SU-DHL-6 (cell line): Measurements from ENCODE around the gene ROCK2.

ENCODE experiments used
- H2AFZ ChIP-seq: fragments of 200-600 bp; sonication (generic); 2 replicates; pipeline ENCODE4 v1.6.1; 2014; ENCODE audit warnings: low read depth, mild to moderate bottlenecking, moderate library complexity, mixed read lengths, antibody characterized with exemption, low read length; ENCODE audit not compliant: severe bottlenecking
- H3F3A ChIP-seq: fragments of 200-600 bp; shearing (Covaris generic); 2 replicates; pipeline ENCODE4 v1.6.0; 2016; ENCODE audit warnings: antibody characterized with exemption, mild to moderate bottlenecking; ENCODE audit not compliant: insufficient read depth
- H3K27ac ChIP-seq: fragments of 200-600 bp; sonication (generic); 2 replicates; pipeline ENCODE4 v1.5.1; 2016; ENCODE audit warnings: low read depth, mild to moderate bottlenecking, low read length, moderate library complexity, mixed read lengths
- H3K27me3 ChIP-seq: fragments of 200-600 bp; sonication (generic), shearing (Covaris generic); 2 replicates; pipeline ENCODE4 v1.6.0; 2014; ENCODE audit warnings: mild to moderate bottlenecking, low read length
- H3K36me3 ChIP-seq: fragments of 200-600 bp; sonication (generic); 2 replicates; pipeline ENCODE4 v1.6.1; 2014; ENCODE audit warnings: mild to moderate bottlenecking, low read length, mixed read lengths
- H3K4me2 ChIP-seq: fragments of 300-600, 200-600 bp; shearing (Covaris generic), sonication (generic); 2 replicates; pipeline ENCODE4 v1.6.0; 2014; ENCODE audit warnings: low read length, low read depth, mild to moderate bottlenecking; ENCODE audit not compliant: poor library complexity, severe bottlenecking
- H3K4me3 ChIP-seq: fragments of 200-600 bp; sonication (generic); 2 replicates; pipeline ENCODE4 v1.5.1; 2014; ENCODE audit warnings: antibody characterized with exemption, low read length, mild to moderate bottlenecking, mixed read lengths; ENCODE audit not compliant: insufficient read depth, poor library complexity, severe bottlenecking
- H3K79me2 ChIP-seq: fragments of 200-600 bp; sonication (generic); 2 replicates; pipeline ENCODE4 v1.6.1; 2014; ENCODE audit warnings: mild to moderate bottlenecking, low read length, moderate library complexity; ENCODE audit not compliant: insufficient read depth
- H3K9ac ChIP-seq: fragments of 200-600 bp; sonication (generic); 2 replicates; pipeline ENCODE4 v1.7.0; 2014; ENCODE audit warnings: mild to moderate bottlenecking, low read length
- H3K9me2 ChIP-seq: fragments of 200-600 bp; sonication (generic); replicated peaks from 2 replicates; pipeline ENCODE4 v1.6.1; 2014; ENCODE audit warnings: low read length; ENCODE audit not compliant: insufficient read depth
- H3K9me3 ChIP-seq: fragments of 200-600 bp; sonication (generic); 2 replicates; pipeline ENCODE4 v1.6.1; 2014; ENCODE audit warnings: low read length, mixed read lengths; ENCODE audit not compliant: insufficient read depth
- H4K20me1 ChIP-seq: fragments of 200-600 bp; sonication (generic); 2 replicates; pipeline ENCODE4 v1.6.1; 2014; ENCODE audit warnings: low read depth, mild to moderate bottlenecking, antibody characterized with exemption, low read length, moderate library complexity, mixed read lengths
- EZH2phosphoT487 ChIP-seq: fragments of 200-600 bp; sonication (generic), shearing (Covaris generic); conservative IDR thresholded peaks from 2 replicates; pipeline ENCODE4 v1.6.1; 2018; ENCODE audit warnings: mild to moderate bottlenecking, antibody characterized with exemption, low read length, moderate library complexity, mixed read lengths
- TF ChIP-seq, protein P1 (sequence below): fragments of 200-600 bp; sonication (generic); IDR thresholded peaks from one replicate; pipeline ENCODE4 v1.5.1; 2017; ENCODE audit warnings: antibody characterized with exemption, mild to moderate bottlenecking, low read length, moderate library complexity; ENCODE audit not compliant: insufficient read depth, poor library complexity, severe bottlenecking

The ROCK2 gene

DNA sequence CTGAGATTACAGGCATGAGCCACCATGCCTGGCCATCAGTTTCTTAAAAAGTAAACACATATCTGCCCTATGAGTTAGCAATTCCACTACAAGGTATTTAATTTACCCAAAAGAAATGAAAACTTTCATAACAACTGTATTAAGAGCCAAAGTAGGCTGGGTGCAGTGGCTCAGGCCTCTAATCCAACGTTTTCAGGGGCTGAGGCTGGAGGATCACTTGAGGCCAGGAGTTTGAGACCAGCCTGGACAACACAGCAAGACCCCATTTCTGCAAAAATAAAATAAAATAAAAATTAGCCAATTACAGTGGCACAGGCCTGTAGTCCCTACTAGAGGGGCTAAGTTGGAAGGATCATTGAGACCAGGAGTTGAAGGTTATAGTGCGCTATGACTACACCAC lies 6.5 kb downstream of the ROCK2 start:
- no peaks in the 10 kb centered on the region; the same call in 1 of the 2 replicates for H3K36me3 ChIP-seq
- no peak overlapping the region for H3K4me2 ChIP-seq

DNA sequence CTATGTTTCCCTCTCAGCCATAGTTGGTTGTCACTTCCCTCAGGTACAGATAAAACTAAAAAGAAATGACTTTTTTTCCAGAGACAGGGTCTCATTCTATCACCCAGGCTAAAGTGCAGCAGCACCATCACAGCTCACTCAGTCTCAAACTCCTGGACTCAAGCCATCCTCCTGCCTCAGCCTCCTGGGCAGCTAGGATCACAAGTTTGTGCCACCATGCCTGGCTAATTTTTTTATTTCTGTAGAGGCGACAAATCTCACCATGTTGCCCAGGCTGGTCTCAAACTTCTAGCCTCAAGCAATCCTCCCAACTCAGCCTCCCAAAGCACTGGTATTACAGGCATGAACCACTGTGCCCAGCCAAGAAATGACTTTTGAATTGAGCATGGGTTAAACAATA lies 8.2 kb downstream of the ROCK2 start:
- no peaks in the 10 kb centered on the region; the same call in 1 of the 2 replicates for H3K36me3 ChIP-seq
- no peak overlapping the region for H3K4me2 ChIP-seq
- peaks cover 36% of the 10 kb centered on the region for H4K20me1 ChIP-seq
- H3K9me2 ChIP-seq, result no peaks in the 10 kb centered on the region
- no peak overlapping the region for H3K9ac ChIP-seq
- peaks cover 4% of the 10 kb centered on the region; the same call in 1 of the 2 replicates for H3F3A ChIP-seq
- peaks cover 99% of the 10 kb centered on the region for H3K79me2 ChIP-seq
- H2AFZ ChIP-seq, result no peak overlapping the region
- no peaks in the 10 kb centered on the region for H3K27me3 ChIP-seq
- H3K4me3 ChIP-seq, result no peak overlapping the region
- no peaks in the 10 kb centered on the region for H3K9me3 ChIP-seq
- no peak for TF ChIP-seq EZH2phosphoT487
- TF ChIP-seq, protein P1, sequence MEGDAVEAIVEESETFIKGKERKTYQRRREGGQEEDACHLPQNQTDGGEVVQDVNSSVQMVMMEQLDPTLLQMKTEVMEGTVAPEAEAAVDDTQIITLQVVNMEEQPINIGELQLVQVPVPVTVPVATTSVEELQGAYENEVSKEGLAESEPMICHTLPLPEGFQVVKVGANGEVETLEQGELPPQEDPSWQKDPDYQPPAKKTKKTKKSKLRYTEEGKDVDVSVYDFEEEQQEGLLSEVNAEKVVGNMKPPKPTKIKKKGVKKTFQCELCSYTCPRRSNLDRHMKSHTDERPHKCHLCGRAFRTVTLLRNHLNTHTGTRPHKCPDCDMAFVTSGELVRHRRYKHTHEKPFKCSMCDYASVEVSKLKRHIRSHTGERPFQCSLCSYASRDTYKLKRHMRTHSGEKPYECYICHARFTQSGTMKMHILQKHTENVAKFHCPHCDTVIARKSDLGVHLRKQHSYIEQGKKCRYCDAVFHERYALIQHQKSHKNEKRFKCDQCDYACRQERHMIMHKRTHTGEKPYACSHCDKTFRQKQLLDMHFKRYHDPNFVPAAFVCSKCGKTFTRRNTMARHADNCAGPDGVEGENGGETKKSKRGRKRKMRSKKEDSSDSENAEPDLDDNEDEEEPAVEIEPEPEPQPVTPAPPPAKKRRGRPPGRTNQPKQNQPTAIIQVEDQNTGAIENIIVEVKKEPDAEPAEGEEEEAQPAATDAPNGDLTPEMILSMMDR, result no peak
- no peak overlapping the region for H3K27ac ChIP-seq

More for the DNA sequence above, 6.5 kb downstream of the ROCK2 start:
- no peaks in the 10 kb centered on the region for H3K27me3 ChIP-seq
- no peak overlapping the region for H3K27ac ChIP-seq
- TF ChIP-seq EZH2phosphoT487, result no peak
- TF ChIP-seq, protein P1, result no peak
- peaks cover 46% of the 10 kb centered on the region for H4K20me1 ChIP-seq
- no peaks in the 10 kb centered on the region for H3K9me2 ChIP-seq
- H3K9me3 ChIP-seq, result no peaks in the 10 kb centered on the region
- H3K79me2 ChIP-seq, result peaks cover 99% of the 10 kb centered on the region
- no peak overlapping the region for H2AFZ ChIP-seq
- H3F3A ChIP-seq, result peaks cover 7% of the 10 kb centered on the region; the same call in 1 of the 2 replicates
- H3K4me3 ChIP-seq, result no peak overlapping the region
- no peak overlapping the region for H3K9ac ChIP-seq

DNA sequence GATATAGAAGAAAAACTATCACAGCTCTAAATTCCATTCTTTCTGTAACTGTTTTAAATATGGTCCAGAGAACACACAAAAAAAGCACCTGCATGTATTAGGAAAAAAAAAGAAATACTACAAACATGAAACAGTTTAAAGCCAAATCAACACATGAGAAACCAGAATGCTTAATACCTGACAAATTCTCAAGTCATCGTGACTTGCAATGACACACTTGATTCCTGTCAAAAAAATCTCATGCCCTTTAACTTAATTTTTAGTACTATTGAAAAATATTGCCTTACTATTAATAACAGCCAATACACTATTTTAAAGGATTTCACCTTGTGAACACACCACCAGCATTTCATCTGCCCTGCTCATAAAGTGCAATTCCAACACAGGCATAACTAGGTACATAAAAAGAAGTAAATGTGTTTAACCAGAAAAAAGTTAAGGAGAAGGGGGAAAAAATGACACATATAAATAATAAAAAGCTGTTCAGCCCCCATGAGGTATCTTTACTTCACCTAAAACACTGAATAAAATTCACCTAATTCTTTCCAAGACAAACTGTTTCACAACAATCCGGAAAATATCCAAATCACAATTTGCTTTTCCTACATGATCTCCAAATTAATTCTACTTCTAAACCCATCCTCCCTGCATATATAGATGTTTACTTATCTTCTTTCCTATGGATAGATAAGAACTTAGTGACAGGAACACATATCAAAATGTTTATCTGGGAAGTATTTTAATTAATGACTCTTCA lies 10.8 kb downstream of the ROCK2 start:
- Histone ChIP-seq H3K79me2 (peaks cover 93% of the 10 kb centered on the region), H3K9ac (no peak overlapping the region), H3K4me2 (no peak overlapping the region), H3K36me3 (no peaks in the 10 kb centered on the region; the same call in 1 of the 2 replicates), H4K20me1 (peaks cover 44% of the 10 kb centered on the region), H3F3A (0 out of 2 replicates have a peak, but pooled peaks cover 5% of the 10 kb centered on the region), H3K9me2 (no peaks in the 10 kb centered on the region), H2AFZ (no peak overlapping the region), H3K4me3 (no peak overlapping the region), H3K9me3 (no peaks in the 10 kb centered on the region), H3K27me3 (no peaks in the 10 kb centered on the region), H3K27ac (no peak overlapping the region)
- TF ChIP-seq, protein P1, result no peak
- TF ChIP-seq EZH2phosphoT487, result no peak
